SH-SY5Y (cell line): ENCODE data around the gene THRSP.

Experiments used
- GATA2 ChIP-seq: IDR thresholded peaks from 2 replicates; pipeline ENCODE4 v1.6.1; 2011; ENCODE audit warnings: mild to moderate bottlenecking, low read depth, low read length
- GATA3 ChIP-seq: IDR thresholded peaks from 2 replicates; pipeline ENCODE4 v1.6.1; 2011; ENCODE audit warnings: low read depth, mild to moderate bottlenecking, low read length, moderate library complexity

THRSP gene

GRCh38 chr11:78063440-78064181 lies at the start of gene THRSP:
THRSP (plus strand) TSS chr11:78063861; CDS start chr11:78063882, 21 bp downstream.
- TF ChIP-seq GATA2 (no peak), GATA3 (no peak)

- TF ChIP-seq GATA3 (no peak), GATA2 (no peak)
Measured at GRCh38 chr11:78015878-78016277, 47.8 kb upstream of the THRSP start.

GRCh38 chr11:78019808-78020207 lies 43.9 kb upstream of the THRSP start:
- TF ChIP-seq GATA3 = no peak
- TF ChIP-seq GATA2 = no peak

- no peak for TF ChIP-seq GATA3
- TF ChIP-seq GATA2 = no peak
Measured at GRCh38 chr11:78020246-78020645, 43.4 kb upstream of the THRSP start.

- TF ChIP-seq GATA3 = no peak
Measured at GRCh38 chr11:78021611-78022010, 42.0 kb upstream of the THRSP start.

- no peak for TF ChIP-seq GATA3
- TF ChIP-seq GATA2 = no peak
Measured at GRCh38 chr11:78022397-78023396, 41.0 kb upstream of the THRSP start, which contains the start of gene KCTD14. KCTD14 (minus strand) TSS chr11:78023276; CDS start chr11:78023249, 27 bp downstream.

- no peak for TF ChIP-seq GATA3
- no peak for TF ChIP-seq GATA2
Measured at GRCh38 chr11:78023426-78023825, 40.2 kb upstream of the THRSP start.

GRCh38 chr11:78025378-78025777 lies 38.3 kb upstream of the THRSP start:
- TF ChIP-seq GATA3 = no peak
- no peak for TF ChIP-seq GATA2

GRCh38 chr11:78027759-78028158 lies 35.9 kb upstream of the THRSP start:
- no peak for TF ChIP-seq GATA2
- no peak for TF ChIP-seq GATA3

GRCh38 chr11:78030429-78031325 lies 33.0 kb upstream of the THRSP start:
- TF ChIP-seq GATA3 = peak; percentile 57
- peak; percentile 94 for TF ChIP-seq GATA2

- TF ChIP-seq GATA3 (no peak), GATA2 (no peak)
Measured at GRCh38 chr11:78031629-78032028, 32.0 kb upstream of the THRSP start.

- TF ChIP-seq GATA2 (no peak), GATA3 (no peak)
Measured at GRCh38 chr11:78032090-78032489, 31.6 kb upstream of the THRSP start.

GRCh38 chr11:78033040-78033439 lies 30.6 kb upstream of the THRSP start:
- TF ChIP-seq GATA2 = no peak
- no peak for TF ChIP-seq GATA3

GRCh38 chr11:78034623-78035022 lies 29.0 kb upstream of the THRSP start:
- no peak for TF ChIP-seq GATA3
- TF ChIP-seq GATA2 = no peak

GRCh38 chr11:78036313-78036712 lies 27.3 kb upstream of the THRSP start:
- TF ChIP-seq GATA3 (no peak), GATA2 (no peak)
